GM12878 (cell line): ENCODE results near the gene PKLR. TPM values are rescaled to one million over a fixed set of nuclear protein-coding genes. Genes with fewer than 3 reads are reported as not detected.

Experiments
- BACH1 ChIP-seq: fragments of 450-650 bp; IDR thresholded peaks from 2 replicates; pipeline ENCODE4 v1.6.1; 2017; ENCODE audit warnings: mild to moderate bottlenecking, borderline replicate concordance
- CBX3 ChIP-seq: fragments of 200-600 bp; sonication (generic); IDR thresholded peaks from 2 replicates; pipeline ENCODE4 v1.6.1; 2016; ENCODE audit warnings: low read depth, borderline replicate concordance
- CEBPZ ChIP-seq: fragments of 150-350 bp; IDR thresholded peaks from 2 replicates; pipeline ENCODE4 v1.6.1; 2016; ENCODE audit warnings: low read depth, low read length
- CUX1 ChIP-seq: IDR thresholded peaks from 2 replicates; pipeline ENCODE4 v1.6.1; 2012; ENCODE audit warnings: improper control_type of control experiment, low read depth, low read length; ENCODE audit not compliant: insufficient replicate concordance
- EGR1 ChIP-seq, 2 experiments: IDR thresholded peaks; 1 replicate in 1 of 2; 2 replicates in 1 of 2; pipeline ENCODE4 v1.6.1; 2011 to 2012; ENCODE audit warnings: low read depth in 2 of 2, low read length in 2 of 2, borderline replicate concordance in 1 of 2, mild to moderate bottlenecking in 1 of 2, moderate library complexity in 1 of 2
- EP300 ChIP-seq, 2 experiments: fragments of 150-350 bp in 1 of 2; IDR thresholded peaks; 2 replicates each; pipeline ENCODE4 v1.6.1; 2011 to 2012; ENCODE audit warnings: low read depth in 2 of 2, low read length in 2 of 2, borderline replicate concordance in 1 of 2, improper control_type of control experiment in 1 of 2, inconsistent platforms in 1 of 2; ENCODE audit not compliant: control insufficient read depth in 1 of 2
- FOS ChIP-seq: IDR thresholded peaks from 3 replicates; pipeline ENCODE4 v1.6.1; 2011; ENCODE audit warnings: borderline replicate concordance; ENCODE audit not compliant: insufficient read length; ENCODE audit errors: extremely low read depth
- GABPA ChIP-seq: IDR thresholded peaks from 2 replicates; pipeline ENCODE4 v1.6.1; 2014; ENCODE audit warnings: antibody characterized with exemption, low read depth, mild to moderate bottlenecking, inconsistent platforms
- IRF4 ChIP-seq: IDR thresholded peaks from 2 replicates; pipeline ENCODE4 v1.6.1; 2011; ENCODE audit warnings: low read depth, low read length
- JUND ChIP-seq: IDR thresholded peaks from 2 replicates; pipeline ENCODE4 v1.6.1; 2012; ENCODE audit warnings: low read depth, mild to moderate bottlenecking, low read length, improper control_type of control experiment, moderate library complexity
- LARP7 ChIP-seq: fragments of 450-650 bp; IDR thresholded peaks from 2 replicates; pipeline ENCODE4 v1.6.1; 2017; ENCODE audit warnings: mild to moderate bottlenecking
- MEF2B ChIP-seq: fragments of 450-650 bp; IDR thresholded peaks from 2 replicates; pipeline ENCODE4 v1.6.1; 2018; ENCODE audit warnings: mild to moderate bottlenecking, moderate library complexity; ENCODE audit not compliant: partially characterized antibody, poor library complexity, severe bottlenecking
- NFIC ChIP-seq: IDR thresholded peaks from 2 replicates; pipeline ENCODE4 v1.6.1; 2012; ENCODE audit warnings: low read depth, mild to moderate bottlenecking, inconsistent platforms, low read length, moderate library complexity
- POLR2AphosphoS5 ChIP-seq: IDR thresholded peaks from 2 replicates; pipeline ENCODE4 v1.6.1; 2011; ENCODE audit warnings: mild to moderate bottlenecking, low read length, inconsistent platforms
- RAD51 ChIP-seq: fragments of 450-650 bp; IDR thresholded peaks from 2 replicates; pipeline ENCODE4 v1.6.1; 2016; ENCODE audit warnings: moderate library complexity, mild to moderate bottlenecking, inconsistent platforms
- SREBF2 ChIP-seq: IDR thresholded peaks from 2 replicates; pipeline ENCODE4 v1.6.1; 2012; ENCODE audit warnings: mild to moderate bottlenecking, low read length
- TARDBP ChIP-seq: IDR thresholded peaks from 2 replicates; pipeline ENCODE4 v1.6.1; 2016; ENCODE audit warnings: borderline replicate concordance
- TCF12 ChIP-seq: IDR thresholded peaks from 2 replicates; pipeline ENCODE4 v1.6.1; 2011; ENCODE audit warnings: low read depth, mild to moderate bottlenecking, low read length
- ZBTB11 ChIP-seq: fragments of 450-650 bp; formaldehyde crosslinking; IDR thresholded peaks from 2 replicates; pipeline ENCODE4 v1.5.0; 2022; ENCODE audit warnings: mild to moderate bottlenecking, missing genetic modification characterization
- ZNF24 ChIP-seq: fragments of 450-650 bp; IDR thresholded peaks from 2 replicates; pipeline ENCODE4 v1.6.1; 2017; ENCODE audit warnings: antibody characterized with exemption, mild to moderate bottlenecking
- polyA plus RNA-seq, 11 experiments: library from polyadenylated mRNA; depleted of rRNA in 4 of 11; unstranded in 6 of 11; stranded (reverse) in 5 of 11; fragments of >200 nt; fragmentation: Nextera tagmentation in 4 of 11; fragmentation: Illumina TruSeq in 1 of 11; extraction: Ambion mirVana in 4 of 11; extraction: Trizol in 1 of 11; gene quantifications; 1 replicate in 1 of 11; 2 replicates in 10 of 11; pipeline versions ENCODE4 v1.2.1 to v1.2.3, GENCODE V29; 2011 to 2016; ENCODE audit warnings: inconsistent platforms in 2 of 11, missing spikeins in 2 of 11, low read depth in 1 of 11
- total RNA-seq, 4 experiments: library from RNA; depleted of rRNA in 3 of 4; stranded (reverse); fragments of >200 nt in 3 of 4; fragmentation: Illumina TruSeq in 1 of 4; extraction: Trizol in 1 of 4; gene quantifications; 2 replicates each; pipeline versions ENCODE4 v1.2.1 to v1.2.3, GENCODE V29; 2013 to 2021

The PKLR gene
- total and polyA plus RNA-seq, 10 of the 15 experiments (the other 5 are each of a cell fraction or from before 2014, with no cell fraction given): 0.04 to 0.15 (median 0.08) TPM; not detected in 7

- no peak for TF ChIP-seq CUX1
- TF ChIP-seq ZBTB11 (CRISPR knock-in tag): peak; percentile 60
- TF ChIP-seq RAD51: no peak
- TF ChIP-seq JUND: no peak
- TF ChIP-seq EGR1 (IDR thresholded peaks at IDR 0.05; ENCODE audit: borderline replicate concordance in 1 of 2, low read depth in 2 of 2, low read length in 2 of 2): no peak
- no peak for TF ChIP-seq POLR2AphosphoS5
- no peak for TF ChIP-seq CBX3
- TF ChIP-seq NFIC: no peak
- TF ChIP-seq MEF2B: no peak
- 0 out of 2 replicates have a peak, but pooled peaks have one; percentile 28 for TF ChIP-seq TCF12
- TF ChIP-seq TARDBP: no peak
- no peak for TF ChIP-seq SREBF2
- no peak for TF ChIP-seq LARP7
- no peak for TF ChIP-seq EP300 (IDR thresholded peaks at IDR 0.05; ENCODE audit: borderline replicate concordance in 1 of 2, control insufficient read depth in 1 of 2, low read depth in 2 of 2, low read length in 2 of 2)
- no peak for TF ChIP-seq ZNF24
- no peak for TF ChIP-seq IRF4
- TF ChIP-seq GABPA: peak; percentile 77
- TF ChIP-seq FOS: no peak
- no peak for TF ChIP-seq BACH1
- TF ChIP-seq CEBPZ: no peak
Observed at GRCh38 chr1:155261493-155261851, 39.8 kb downstream of the PKLR start (continued).
